ENCODE data around the gene MOSMO. TPM values are rescaled to one million over a fixed set of nuclear protein-coding genes. Genes with fewer than 3 reads are reported as not detected.

The MOSMO gene
- 12.5 and 37.0 TPM in 2 replicates for total RNA-seq

DNA sequence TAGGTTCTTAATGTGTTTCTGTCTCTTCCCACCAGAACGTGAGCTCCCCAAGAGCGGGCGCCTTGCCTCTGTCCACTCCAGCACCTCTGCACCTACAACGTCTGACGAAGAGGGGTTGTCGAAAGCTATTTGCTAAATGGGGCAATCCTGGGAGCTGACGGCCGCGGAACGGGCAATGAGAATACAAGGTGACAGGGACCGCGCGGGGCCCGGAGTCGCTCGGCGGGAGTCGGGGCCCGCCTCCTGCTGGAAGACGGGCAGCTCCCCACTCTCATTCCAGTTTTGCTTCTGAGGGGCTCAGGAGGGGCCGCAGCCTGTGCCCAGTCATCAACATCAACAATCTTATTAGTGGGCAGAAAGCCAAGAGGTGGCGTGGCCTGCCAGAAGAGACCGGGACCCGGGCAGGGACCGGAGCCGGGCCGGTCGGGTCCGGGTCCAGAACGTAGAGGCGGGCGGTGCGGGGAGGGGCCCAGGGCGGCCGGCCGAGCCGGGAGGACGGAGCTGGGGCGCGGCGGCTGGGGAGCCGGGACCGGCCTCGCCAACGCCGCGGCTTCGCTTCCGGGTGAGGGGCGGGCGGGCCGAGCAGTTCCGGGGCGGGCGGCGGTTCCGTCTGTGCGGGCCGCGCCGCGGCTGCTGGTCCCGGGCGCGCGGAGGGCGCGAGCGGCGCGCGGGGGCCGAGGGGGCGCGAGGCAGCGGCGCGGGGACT, at the start of gene MOSMO:
MOSMO (plus strand) TSS at position 603 of the 706 bp plus-strand sequence. CDS start 191 bp downstream, outside the sequence.

GRCh38 chr16:22092143-22092933, 84.4 kb downstream of the MOSMO start, which contains the start of gene VWA3A:
TSS of gene VWA3A (plus strand) at chr16:22092541. CDS start at chr16:22092638, 97 bp downstream.

Other genes with a start within 250 kb of the MOSMO start
- 4.7 and 6.0 TPM in 2 replicates for gene NPIPB4, start 150.4 kb upstream of the MOSMO start, total RNA-seq
- 115 and 118 TPM in 2 replicates for gene UQCRC2, start 54.8 kb upstream of the MOSMO start, total RNA-seq
- not detected in 2 replicates for gene PDZD9, start 7.0 kb upstream of the MOSMO start, total RNA-seq
- not detected in 2 replicates for gene VWA3A, start 84.4 kb downstream of the MOSMO start, total RNA-seq
- gene SDR42E2, start 154.4 kb downstream of the MOSMO start, total RNA-seq: under 0.01 TPM in 1 of 2 replicates, not detected in the other
- 16.2 and 19.4 TPM in 2 replicates for gene EEF2K, start 198.2 kb downstream of the MOSMO start, total RNA-seq